HG03565 (cell line): Measurements from ENCODE around the gene HS3ST3B1.
A peak's percentile ranks its signal among the peaks of the same experiment; 100 is the strongest.

ENCODE experiments used
- ATAC-seq: cut with Tn5 transposase; IDR thresholded peaks from one replicate; pipeline ENCODE4 v1.9.1; 2021; ENCODE audit warnings: mild to moderate bottlenecking, moderate library complexity; ENCODE audit not compliant: unreplicated experiment

Gene HS3ST3B1

GRCh38 chr17:14300575-14301278 is at the start of gene HS3ST3B1:
TSS of gene HS3ST3B1 (plus strand) at chr17:14301081. CDS start at chr17:14301519, 438 bp downstream.
- ATAC-seq: peak; percentile 79

GRCh38 chr17:14261406-14261805 is 39.5 kb upstream of the HS3ST3B1 start:
- ATAC-seq: no peak

- no peak for ATAC-seq
Measured at GRCh38 chr17:14268264-14268663, 32.6 kb upstream of the HS3ST3B1 start.

- no peak for ATAC-seq
Measured at GRCh38 chr17:14269473-14269872, 31.4 kb upstream of the HS3ST3B1 start.

GRCh38 chr17:14270508-14270907 is 30.4 kb upstream of the HS3ST3B1 start:
- ATAC-seq: no peak

- ATAC-seq: no peak
Measured at GRCh38 chr17:14276535-14277250, 24.2 kb upstream of the HS3ST3B1 start.

- ATAC-seq: no peak
Measured at GRCh38 chr17:14281530-14281929, 19.4 kb upstream of the HS3ST3B1 start.

- no peak for ATAC-seq
Measured at GRCh38 chr17:14282726-14283125, 18.2 kb upstream of the HS3ST3B1 start.

GRCh38 chr17:14289162-14289561 is 11.7 kb upstream of the HS3ST3B1 start:
- no peak for ATAC-seq

GRCh38 chr17:14294876-14295275 is 6.0 kb upstream of the HS3ST3B1 start:
- no peak for ATAC-seq

GRCh38 chr17:14295676-14296075 is 5.2 kb upstream of the HS3ST3B1 start:
- no peak for ATAC-seq

GRCh38 chr17:14296166-14296910 is 4.5 kb upstream of the HS3ST3B1 start:
- no peak for ATAC-seq

GRCh38 chr17:14297161-14297851 is 3.6 kb upstream of the HS3ST3B1 start:
- no peak for ATAC-seq

GRCh38 chr17:14298221-14298946 is 2.5 kb upstream of the HS3ST3B1 start:
- no peak for ATAC-seq

- no peak for ATAC-seq
Measured at GRCh38 chr17:14298947-14299279, 2.0 kb upstream of the HS3ST3B1 start.

- ATAC-seq: no peak
Measured at GRCh38 chr17:14299280-14300141, 1.4 kb upstream of the HS3ST3B1 start.

- peak; percentile 2 for ATAC-seq
Measured at GRCh38 chr17:14301279-14302090, 604 bp downstream of the HS3ST3B1 start.

- ATAC-seq: no peak
Measured at GRCh38 chr17:14302091-14302430, 1.2 kb downstream of the HS3ST3B1 start.
